Liver (tissue), 3 donors: ENCODE measurements around the gene WEE2.

ENCODE experiments used
- CTCF ChIP-seq: fragments of 150-350 bp; IDR thresholded peaks from 2 replicates; pipeline ENCODE4 v1.5.1; 2017; ENCODE audit warnings: improper control_type of control experiment, low read depth, low read length; ENCODE audit not compliant: missing input control
- FOXA1 ChIP-seq: IDR thresholded peaks from 2 replicates; pipeline ENCODE4 v1.6.1; 2016; ENCODE audit warnings: antibody characterized with exemption
- FOXA2 ChIP-seq: IDR thresholded peaks from 2 replicates; pipeline ENCODE4 v1.6.1; 2016; ENCODE audit warnings: antibody characterized with exemption
- REST ChIP-seq: IDR thresholded peaks from 2 replicates; pipeline ENCODE4 v1.6.1; 2016; ENCODE audit warnings: antibody characterized with exemption, mild to moderate bottlenecking
- TAF1 ChIP-seq: conservative IDR thresholded peaks from 2 replicates; pipeline ENCODE4 v1.6.1; 2016; ENCODE audit warnings: antibody characterized with exemption, mild to moderate bottlenecking
- donor health status: healthy.
- donor health status: healthy.

GRCh38 chr7:141686074-141686473, 22.1 kb upstream of the WEE2 start:
- no peak for TF ChIP-seq CTCF
- no peak for TF ChIP-seq REST
- TF ChIP-seq TAF1: no peak
- TF ChIP-seq FOXA1: no peak
- no peak for TF ChIP-seq FOXA2
